H9 (cell line): ENCODE data around the gene XPC. TPM values are rescaled to one million over a fixed set of nuclear protein-coding genes. Genes with fewer than 3 reads are reported as not detected.

Experiments
- DNase-seq: peaks from one replicate; pipeline ENCODE4 v3.0.0-alpha.2; 2017
- H2AFZ ChIP-seq: one replicate; pipeline ENCODE4 v1.6.1; 2013; ENCODE audit warnings: mild to moderate bottlenecking, low read length, control low read depth, moderate library complexity
- H2AK5ac ChIP-seq: 2 replicates; pipeline ENCODE4 v1.6.1; 2013; ENCODE audit warnings: low read length, control low read depth, mixed read lengths; ENCODE audit not compliant: insufficient read length
- H2BK120ac ChIP-seq: one replicate; pipeline ENCODE4 v1.6.1; 2013; ENCODE audit warnings: low read depth, mild to moderate bottlenecking, low read length, control low read depth, inconsistent platforms; ENCODE audit not compliant: poor library complexity, severe bottlenecking
- H2BK12ac ChIP-seq: 2 replicates; pipeline ENCODE4 v1.6.1; 2013; ENCODE audit warnings: low read length, control low read depth, mixed read lengths, low read depth; ENCODE audit not compliant: insufficient read length
- H2BK15ac ChIP-seq: 2 replicates; pipeline ENCODE4 v1.6.1; 2013; ENCODE audit warnings: low read depth, low read length, control low read depth
- H2BK20ac ChIP-seq: one replicate; pipeline ENCODE4 v1.6.1; 2013; ENCODE audit warnings: low read depth, mild to moderate bottlenecking, low read length, control low read depth, inconsistent platforms; ENCODE audit not compliant: poor library complexity, severe bottlenecking
- H2BK5ac ChIP-seq: 2 replicates; pipeline ENCODE4 v1.6.1; 2013; ENCODE audit warnings: low read length, control low read depth, mixed read lengths; ENCODE audit not compliant: insufficient read length
- H3K14ac ChIP-seq: 2 replicates; pipeline ENCODE4 v1.6.1; 2013; ENCODE audit warnings: low read length, control low read depth; ENCODE audit not compliant: insufficient read depth
- H3K18ac ChIP-seq: 2 replicates; pipeline ENCODE4 v1.6.1; 2013; ENCODE audit warnings: low read depth, mild to moderate bottlenecking, mixed read lengths, low read length, control low read depth; ENCODE audit not compliant: insufficient read length
- H3K23ac ChIP-seq: 2 replicates; pipeline ENCODE4 v1.6.1; 2013; ENCODE audit warnings: low read length, control low read depth, mixed read lengths, low read depth; ENCODE audit not compliant: insufficient read length
- H3K23me2 ChIP-seq: 2 replicates; pipeline ENCODE4 v1.6.1; 2013; ENCODE audit warnings: low read depth, mild to moderate bottlenecking, mixed read lengths, low read length, control low read depth; ENCODE audit not compliant: insufficient read length, poor library complexity, severe bottlenecking
- H3K27ac ChIP-seq: 2 replicates; pipeline ENCODE4 v1.5.1; 2013; ENCODE audit warnings: low read length, control low read depth, mixed read lengths, low read depth; ENCODE audit not compliant: insufficient read length
- H3K27me3 ChIP-seq: 2 replicates; pipeline ENCODE4 v1.6.1; 2013; ENCODE audit warnings: low read length, control low read depth, inconsistent platforms; ENCODE audit not compliant: insufficient read depth
- H3K4ac ChIP-seq: 2 replicates; pipeline ENCODE4 v1.6.1; 2013; ENCODE audit warnings: low read depth, mild to moderate bottlenecking, control low read depth, inconsistent platforms, low read length, moderate library complexity
- H3K4me1 ChIP-seq: 2 replicates; pipeline ENCODE4 v1.6.1; 2013; ENCODE audit warnings: low read length, control low read depth, inconsistent platforms; ENCODE audit not compliant: insufficient read depth
- H3K4me2 ChIP-seq: 2 replicates; pipeline ENCODE4 v1.6.1; 2013; ENCODE audit warnings: low read length, control low read depth, mixed read lengths; ENCODE audit not compliant: insufficient read length, insufficient read depth
- H3K56ac ChIP-seq: 2 replicates; pipeline ENCODE4 v1.6.1; 2013; ENCODE audit warnings: low read depth, mild to moderate bottlenecking, mixed read lengths, low read length, control low read depth; ENCODE audit not compliant: insufficient read length
- H3K79me1 ChIP-seq: 2 replicates; pipeline ENCODE4 v1.6.1; 2013; ENCODE audit warnings: low read depth, mild to moderate bottlenecking, moderate library complexity, low read length, control low read depth, inconsistent platforms; ENCODE audit not compliant: insufficient read depth, poor library complexity, severe bottlenecking
- H3K79me2 ChIP-seq: 2 replicates; pipeline ENCODE4 v1.6.1; 2013; ENCODE audit warnings: low read length, control low read depth, inconsistent platforms; ENCODE audit not compliant: insufficient read depth
- H3K9ac ChIP-seq: 2 replicates; pipeline ENCODE4 v1.6.1; 2013; ENCODE audit warnings: low read length, control low read depth, mixed read lengths; ENCODE audit not compliant: insufficient read length; ENCODE audit errors: extremely low read depth
- H3K9me3 ChIP-seq: one replicate; pipeline ENCODE4 v1.6.1; 2013; ENCODE audit warnings: low read depth, low read length, inconsistent platforms; ENCODE audit not compliant: control insufficient read depth
- H3T11ph ChIP-seq: one replicate; pipeline ENCODE4 v1.6.1; 2013; ENCODE audit warnings: mild to moderate bottlenecking, low read length, control low read depth, inconsistent platforms
- H4K20me1 ChIP-seq: one replicate; pipeline ENCODE4 v1.6.1; 2013; ENCODE audit not compliant: control insufficient read depth, insufficient read length, insufficient read depth
- H4K5ac ChIP-seq: 2 replicates; pipeline ENCODE4 v1.6.1; 2013; ENCODE audit warnings: low read depth, mild to moderate bottlenecking, mixed read lengths, low read length, control low read depth; ENCODE audit not compliant: insufficient read length
- H4K8ac ChIP-seq: replicated peaks from 2 replicates; pipeline ENCODE4 v1.6.1; 2013; ENCODE audit warnings: low read length, control low read depth, mixed read lengths, low read depth; ENCODE audit not compliant: insufficient read length
- H4K91ac ChIP-seq: 2 replicates; pipeline ENCODE4 v1.6.1; 2013; ENCODE audit warnings: low read depth, mild to moderate bottlenecking, moderate library complexity, mixed read lengths, low read length, control low read depth; ENCODE audit not compliant: insufficient read length
- H3K27ac Mint-ChIP-seq, 3 experiments: 2 replicates in 2 of 3; 3 replicates in 1 of 3; pipeline ENCODE4 v1.8.0; 2020 to 2021; ENCODE audit warnings: mixed read lengths in 3 of 3, mild to moderate bottlenecking in 1 of 3, moderate library complexity in 1 of 3
- H3K27me3 Mint-ChIP-seq: 2 replicates; pipeline ENCODE4 v1.8.0; 2021; ENCODE audit warnings: low read depth, mild to moderate bottlenecking, moderate library complexity, mixed read lengths
- H3K36me3 Mint-ChIP-seq, 3 experiments: 2 replicates in 2 of 3; 3 replicates in 1 of 3; pipeline ENCODE4 v1.8.0; 2020 to 2021; ENCODE audit warnings: low read depth in 3 of 3, mixed read lengths in 3 of 3; ENCODE audit not compliant: insufficient read depth in 1 of 3
- H3K4me1 Mint-ChIP-seq, 2 experiments: 2 replicates each; pipeline ENCODE4 v1.8.0; 2020; ENCODE audit warnings: mixed read lengths in 2 of 2
- H3K4me3 Mint-ChIP-seq, 2 experiments: 2 replicates in 1 of 2; 3 replicates in 1 of 2; pipeline ENCODE4 v1.8.0; 2020 to 2021; ENCODE audit warnings: mild to moderate bottlenecking in 2 of 2, mixed read lengths in 2 of 2, moderate library complexity in 1 of 2
- H3K9me3 Mint-ChIP-seq, 2 experiments: 2 replicates in 1 of 2; 3 replicates in 1 of 2; pipeline ENCODE4 v1.8.0; 2020; ENCODE audit warnings: mild to moderate bottlenecking in 2 of 2, mixed read lengths in 2 of 2, moderate library complexity in 1 of 2
- WGBS: extraction: QIAGEN DNeasy Blood & Tissue Kit; methylation state at CpG from one replicate; pipeline ENCODE4 v1.1.7; 2013; ENCODE audit warnings: missing lambda C conversion rate, low lambda C conversion rate, mixed read lengths; ENCODE audit not compliant: insufficient read length; ENCODE audit errors: extremely low coverage; 5-methylcytosine and 5-hydroxymethylcytosine counted together
- total RNA-seq: library from RNA; stranded (reverse); gene quantifications from 2 replicates; pipeline ENCODE4 v1.2.1, GENCODE V29; 2021
- TF ChIP-seq, protein P1 (sequence below): fragments of 200-600 bp; sonication (generic); conservative IDR thresholded peaks from 3 replicates; pipeline ENCODE4 v1.8.0; 2021; ENCODE audit warnings: antibody characterized with exemption, mild to moderate bottlenecking

XPC gene
- total RNA-seq, 1 experiment from 2014 or later: 30.3 TPM

DNA sequence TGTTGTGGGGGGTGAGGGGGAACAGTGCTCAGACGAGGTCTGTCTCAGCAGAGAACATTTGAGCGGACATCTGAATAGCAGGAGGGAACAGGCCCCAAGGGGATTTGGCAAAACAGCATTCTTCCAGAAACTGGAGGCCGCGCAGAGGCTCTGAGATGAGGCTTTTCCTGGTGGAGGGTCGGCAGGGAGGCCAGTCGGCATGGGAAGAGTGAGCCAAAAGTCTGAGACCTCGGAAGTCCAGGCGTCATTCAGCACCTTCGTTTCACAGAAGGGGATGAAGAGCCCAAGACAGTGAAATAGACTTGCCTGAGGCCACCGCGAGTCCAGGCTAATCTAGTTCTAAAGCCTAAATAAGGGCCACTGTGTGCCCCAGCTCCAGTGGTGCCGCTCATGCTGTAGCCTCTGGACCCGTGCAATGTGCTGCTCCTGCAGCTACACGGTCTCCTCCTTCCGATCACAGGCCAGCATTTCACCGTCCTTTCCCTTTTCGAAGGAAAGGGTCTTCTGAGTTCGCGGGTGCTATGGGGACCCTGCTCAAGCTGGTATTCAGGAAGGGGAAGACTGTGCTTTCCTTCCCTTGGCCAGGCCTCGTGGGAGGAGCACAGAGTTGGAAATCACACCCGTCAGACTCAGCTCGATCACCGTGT lies 24.6 kb upstream of the XPC start:
- H2BK12ac ChIP-seq: no peak overlapping the region
- H3K56ac ChIP-seq: no peak overlapping the region
- H4K5ac ChIP-seq: no peak overlapping the region
- no peak overlapping the region for H3K4me2 ChIP-seq
- Mint-ChIP-seq H3K36me3 (peaks cover 6 to 15% (median 14%) of the 10 kb centered on the region in 3 experiments; a peak in 6 of 7 replicates), H3K4me3 (no peak overlapping the region), H3K27me3 (no peaks in the 10 kb centered on the region; the same call in 1 of the 2 replicates), H3K27ac (peak overlapping the region in 2 of 3 experiments; percentile 70 to 82; a peak in 4 of 7 replicates), H3K9me3 (no peaks in the 10 kb centered on the region), H3K4me1 (peaks cover 0 to 4% of the 10 kb centered on the region in 2 experiments; a peak in 2 of 4 replicates)
- no peak overlapping the region for H4K91ac ChIP-seq
- H2BK15ac ChIP-seq: no peak overlapping the region
- H3K23me2 ChIP-seq: no peaks in the 10 kb centered on the region
- H3K79me2 ChIP-seq: no peaks in the 10 kb centered on the region
- no peaks in the 10 kb centered on the region for H3K27me3 ChIP-seq
- H2BK5ac ChIP-seq: no peak overlapping the region
- no CpG with 5 or more reads among the region's 23 CpGs for WGBS
- no peak overlapping the region for H3K18ac ChIP-seq
- no peak overlapping the region for H2AFZ ChIP-seq
- H4K8ac ChIP-seq: no peak overlapping the region
- no peak overlapping the region for H2BK120ac ChIP-seq
- no peak overlapping the region for H3T11ph ChIP-seq
- no peaks in the 10 kb centered on the region for H3K79me1 ChIP-seq
- H3K23ac ChIP-seq: no peak overlapping the region
- no peak overlapping the region for H3K14ac ChIP-seq
- no peak overlapping the region for H3K9ac ChIP-seq
- no peak for DNase-seq
- H3K9me3 ChIP-seq: no peaks in the 10 kb centered on the region
- peaks cover 2% of the 10 kb centered on the region for H4K20me1 ChIP-seq
- TF ChIP-seq, protein P1, sequence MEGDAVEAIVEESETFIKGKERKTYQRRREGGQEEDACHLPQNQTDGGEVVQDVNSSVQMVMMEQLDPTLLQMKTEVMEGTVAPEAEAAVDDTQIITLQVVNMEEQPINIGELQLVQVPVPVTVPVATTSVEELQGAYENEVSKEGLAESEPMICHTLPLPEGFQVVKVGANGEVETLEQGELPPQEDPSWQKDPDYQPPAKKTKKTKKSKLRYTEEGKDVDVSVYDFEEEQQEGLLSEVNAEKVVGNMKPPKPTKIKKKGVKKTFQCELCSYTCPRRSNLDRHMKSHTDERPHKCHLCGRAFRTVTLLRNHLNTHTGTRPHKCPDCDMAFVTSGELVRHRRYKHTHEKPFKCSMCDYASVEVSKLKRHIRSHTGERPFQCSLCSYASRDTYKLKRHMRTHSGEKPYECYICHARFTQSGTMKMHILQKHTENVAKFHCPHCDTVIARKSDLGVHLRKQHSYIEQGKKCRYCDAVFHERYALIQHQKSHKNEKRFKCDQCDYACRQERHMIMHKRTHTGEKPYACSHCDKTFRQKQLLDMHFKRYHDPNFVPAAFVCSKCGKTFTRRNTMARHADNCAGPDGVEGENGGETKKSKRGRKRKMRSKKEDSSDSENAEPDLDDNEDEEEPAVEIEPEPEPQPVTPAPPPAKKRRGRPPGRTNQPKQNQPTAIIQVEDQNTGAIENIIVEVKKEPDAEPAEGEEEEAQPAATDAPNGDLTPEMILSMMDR: no peak
- H3K27ac ChIP-seq: no peak overlapping the region
- H2AK5ac ChIP-seq: no peak overlapping the region
- H2BK20ac ChIP-seq: no peak overlapping the region
- no peak overlapping the region for H3K4ac ChIP-seq
- H3K4me1 ChIP-seq: no peaks in the 10 kb centered on the region
